GM18511 (cell line): ENCODE data around the gene PAK6.

Experiments
- ATAC-seq: cut with Tn5 transposase; IDR thresholded peaks from one replicate; pipeline ENCODE4 v1.9.1; 2021; ENCODE audit warnings: mild to moderate bottlenecking, moderate library complexity; ENCODE audit not compliant: unreplicated experiment

The PAK6 gene

DNA sequence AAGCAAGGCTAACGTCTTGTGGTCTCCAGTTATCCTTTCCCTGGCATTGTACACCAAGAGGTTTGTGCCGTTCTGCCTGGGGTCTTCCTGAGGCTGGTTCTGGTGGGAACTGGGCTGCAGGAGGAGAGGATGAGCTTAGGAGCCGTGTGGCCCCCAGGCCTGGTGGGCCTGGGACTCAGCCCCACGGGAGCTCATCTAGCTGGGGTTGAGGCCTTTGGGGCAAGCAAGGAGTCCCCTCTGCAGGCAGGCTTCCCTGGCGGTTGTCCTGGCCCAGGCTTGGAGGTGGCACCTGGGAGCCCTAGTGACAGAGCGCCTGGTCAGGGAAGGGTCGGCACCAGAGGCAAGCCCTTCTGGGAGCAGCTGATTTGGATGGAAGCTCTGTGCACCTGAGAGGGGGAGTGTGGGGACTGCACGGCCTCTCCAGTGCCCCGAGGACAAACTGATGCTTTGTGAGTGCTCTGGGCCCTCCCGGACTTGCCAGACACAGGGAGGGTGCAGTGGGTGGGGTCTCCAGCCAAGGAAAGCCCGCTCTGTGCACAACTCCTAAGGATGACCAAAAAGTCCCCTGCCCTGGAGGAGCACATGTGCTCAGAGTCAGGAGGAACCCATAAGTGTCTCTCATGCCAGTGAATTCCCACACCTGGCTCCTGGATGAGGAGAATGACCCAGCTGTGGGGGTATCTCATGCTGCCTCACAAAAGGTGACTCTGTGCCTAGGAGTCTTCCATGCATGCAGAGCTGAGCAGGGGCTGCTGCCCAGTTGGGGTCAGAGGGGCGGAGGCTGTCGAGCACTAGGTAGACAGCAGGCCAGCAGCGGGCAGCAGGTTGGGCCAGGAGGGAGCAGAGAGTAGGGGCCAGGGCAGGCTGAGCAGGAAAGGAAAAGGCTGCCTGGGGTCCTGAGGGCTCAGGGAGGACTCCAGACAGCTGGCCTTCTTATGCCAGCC, 2.7 kb downstream of the PAK6 start:
- no peak for ATAC-seq

DNA sequence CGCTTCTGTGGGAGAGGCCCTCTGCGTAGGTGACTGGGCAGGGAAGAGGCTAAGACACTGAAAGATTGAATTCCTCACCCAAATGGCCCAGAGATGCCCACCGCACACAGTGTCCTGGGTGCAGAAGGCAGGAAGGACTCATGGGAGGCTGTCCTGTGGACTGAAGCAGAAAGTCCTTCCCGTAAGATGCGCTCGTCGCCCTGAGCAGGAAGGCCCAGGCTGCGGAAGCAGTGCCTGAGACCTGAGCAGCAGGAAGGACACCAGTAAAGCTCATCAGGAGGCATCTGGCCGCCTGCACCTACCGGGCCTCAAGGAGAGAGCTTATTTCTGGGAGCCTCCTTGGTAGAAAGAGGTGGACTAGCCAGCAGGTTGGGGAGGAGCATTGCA, 3.3 kb downstream of the PAK6 start:
- no peak for ATAC-seq

DNA sequence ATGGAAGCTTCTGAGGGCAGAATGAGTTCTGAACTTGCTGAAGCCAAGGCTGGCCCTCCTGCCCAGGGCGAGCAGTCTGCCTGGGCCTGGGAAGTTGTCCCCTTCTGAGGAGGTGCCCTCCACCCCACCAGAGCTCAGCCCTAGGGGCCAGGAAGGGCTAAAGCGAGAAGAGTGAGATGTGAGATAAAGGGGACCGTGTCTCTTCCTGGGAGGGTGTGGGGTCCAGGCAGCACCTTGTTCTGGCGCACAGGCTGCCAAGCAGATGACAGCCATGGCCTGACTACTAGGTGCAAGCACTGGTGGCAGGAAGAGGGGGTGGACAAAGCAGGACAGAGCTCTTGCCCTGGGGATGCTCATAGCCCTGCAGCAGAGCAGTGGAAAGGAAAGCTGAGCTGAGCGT, 3.7 kb downstream of the PAK6 start:
- ATAC-seq = no peak

DNA sequence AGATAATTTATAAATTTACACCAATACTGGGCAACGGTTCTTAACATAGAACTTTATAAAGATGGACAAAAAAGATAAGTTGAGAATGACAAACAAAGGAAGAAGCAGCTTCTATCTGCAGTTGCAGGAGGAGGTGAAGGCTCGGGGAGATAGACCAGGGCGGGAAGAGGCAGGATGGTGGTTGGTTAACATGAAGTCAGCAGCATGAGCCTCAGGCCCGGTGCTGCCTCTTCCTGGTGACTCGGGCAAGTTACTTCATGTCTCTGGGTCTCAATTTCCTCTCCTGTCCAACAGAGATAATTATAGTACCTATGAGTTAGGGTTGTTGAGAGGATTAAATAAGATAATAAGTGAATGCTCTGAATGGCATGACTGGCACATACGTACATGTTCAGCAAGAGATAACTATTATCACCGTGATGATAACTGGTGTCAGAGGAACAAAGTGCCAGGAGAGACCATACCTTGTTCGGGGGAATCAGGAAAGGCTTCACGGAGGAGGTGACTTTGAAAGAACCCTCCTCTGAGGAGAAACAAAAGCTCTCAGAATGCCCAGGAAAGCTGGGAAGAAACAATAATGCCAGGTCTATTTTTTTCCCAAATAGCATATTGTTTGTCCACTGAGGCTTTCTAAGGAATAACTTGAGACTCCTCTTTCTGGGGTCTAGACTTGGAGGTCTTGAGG, 4.4 kb downstream of the PAK6 start:
- ATAC-seq = no peak

DNA sequence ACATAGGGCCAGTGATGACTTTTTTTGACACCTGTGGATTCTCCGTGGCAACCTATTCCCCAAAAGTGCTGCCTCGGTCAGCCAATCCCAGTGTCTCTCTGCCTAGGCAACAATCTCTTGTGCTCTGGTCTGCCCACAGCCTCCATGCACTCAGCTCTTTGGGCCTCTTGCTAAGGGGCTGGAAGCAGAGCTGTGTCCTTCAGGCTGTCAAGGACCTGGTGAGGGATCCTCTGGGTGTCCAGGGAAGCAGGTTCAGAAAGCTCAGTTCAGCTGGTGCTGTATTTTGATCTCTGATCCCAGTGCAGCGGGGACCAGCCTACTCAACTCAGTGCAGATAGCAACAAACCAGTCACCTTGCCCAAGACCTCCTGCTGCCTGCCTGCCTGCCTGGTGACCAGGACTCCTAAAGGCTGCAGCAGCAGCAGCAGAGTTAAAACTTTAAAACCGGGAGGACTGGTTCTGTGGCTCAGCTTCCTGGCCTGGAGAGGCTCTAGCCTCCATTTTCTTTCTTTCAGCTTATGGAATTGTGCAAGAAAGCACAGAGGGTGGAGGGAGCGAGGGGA, 6.2 kb downstream of the PAK6 start:
- ATAC-seq = no peak

DNA sequence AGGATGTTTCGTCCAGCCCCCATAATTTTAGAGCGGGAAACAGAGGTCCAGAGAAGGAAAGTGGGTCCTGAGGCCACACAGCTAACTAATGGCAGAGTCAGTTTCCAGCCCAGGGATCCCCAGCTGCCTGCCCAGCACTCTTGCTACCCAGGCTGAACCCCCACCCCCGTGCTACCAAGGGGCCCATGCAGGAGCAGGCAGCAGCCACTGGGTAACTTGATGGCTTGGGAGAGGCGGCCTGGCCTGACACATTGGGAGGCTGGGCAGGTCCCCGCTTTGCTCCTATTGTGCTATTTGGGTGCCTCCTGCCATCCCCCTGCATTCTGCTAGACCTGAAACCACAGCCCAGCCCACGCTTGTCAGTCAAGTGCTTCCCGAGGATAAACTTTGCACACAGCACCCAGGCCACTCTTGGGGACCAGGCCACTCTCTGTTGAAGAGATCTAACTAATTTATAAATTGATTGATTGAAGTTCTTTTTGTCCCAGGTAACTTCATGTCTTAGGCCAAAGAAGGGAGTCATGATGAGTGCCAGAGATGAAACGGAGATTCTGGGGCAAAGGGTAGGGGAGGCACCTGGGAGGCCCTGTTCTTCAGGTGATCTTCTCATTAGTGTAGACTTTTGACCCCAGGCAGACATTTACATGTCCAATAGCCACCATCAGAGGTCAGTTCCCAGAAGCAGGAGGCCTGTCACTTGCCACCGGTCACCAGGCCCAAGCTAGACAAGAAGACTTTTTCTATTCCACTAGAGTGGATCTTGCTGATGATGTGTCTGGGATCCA, 7.0 kb downstream of the PAK6 start:
- no peak for ATAC-seq

DNA sequence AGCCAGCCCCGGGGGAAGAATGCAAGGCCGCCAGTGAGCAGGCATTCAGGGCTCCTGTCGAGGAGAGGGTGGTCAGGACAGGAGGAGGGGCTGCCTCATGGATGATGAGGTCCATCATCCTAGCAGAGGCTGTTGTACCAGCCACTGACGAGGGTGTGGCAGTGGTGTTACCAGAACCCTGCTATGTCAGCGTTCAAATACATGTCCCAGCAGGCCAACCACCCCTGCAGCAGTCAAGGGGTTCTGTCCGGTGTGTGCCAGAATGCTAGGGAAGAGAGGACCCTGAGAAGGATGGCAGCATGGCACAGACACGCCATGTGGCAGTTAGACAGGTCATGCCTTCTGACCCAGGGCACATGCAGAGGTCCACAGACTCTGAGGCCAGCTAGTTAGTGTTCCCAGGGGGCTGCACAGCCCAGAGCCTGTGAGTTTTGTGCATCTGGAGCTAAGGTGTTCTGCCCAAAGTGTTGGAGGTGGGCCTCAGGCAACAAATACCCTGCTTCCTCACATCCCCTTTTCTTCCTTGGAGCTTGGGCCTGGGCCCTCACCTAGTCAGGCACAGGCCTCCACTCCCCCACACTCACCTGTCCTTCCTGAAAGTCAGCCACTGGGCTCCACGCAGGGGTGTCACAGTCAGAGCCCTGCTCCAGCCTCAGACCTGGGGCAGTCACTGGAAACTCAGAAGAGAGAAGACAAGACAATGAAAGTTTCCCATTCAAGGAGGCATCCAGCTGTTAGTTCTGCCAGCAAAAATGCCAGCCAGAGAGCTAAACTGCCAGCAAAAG, 7.8 kb downstream of the PAK6 start:
- no peak for ATAC-seq

DNA sequence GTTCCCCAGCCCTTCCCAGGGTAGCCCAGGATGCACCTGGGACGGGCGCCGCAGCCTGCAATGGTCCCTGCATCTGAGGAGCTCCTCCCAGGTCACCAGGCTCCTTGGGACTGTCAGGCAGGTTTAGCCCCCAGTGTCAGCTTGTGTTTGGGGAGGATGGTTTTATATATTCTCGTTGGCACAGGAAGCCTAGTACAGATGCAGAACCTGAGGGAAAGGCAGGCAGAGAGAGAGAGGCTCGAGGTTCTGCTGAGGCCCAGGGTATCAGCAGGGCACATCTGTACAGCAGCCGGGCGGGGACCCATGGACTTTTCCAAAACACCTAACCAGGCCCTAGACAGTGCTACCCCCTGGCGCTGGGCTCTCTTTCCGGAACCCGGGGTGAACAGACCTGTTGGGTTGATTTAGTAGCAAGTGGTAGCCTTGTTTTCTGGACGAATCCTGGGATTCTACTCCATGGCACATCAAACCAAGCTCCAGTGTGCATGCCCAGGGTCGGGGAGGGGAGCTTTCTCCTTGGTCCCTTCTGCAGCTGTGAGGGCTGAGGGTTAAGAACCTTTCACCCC, 8.6 kb downstream of the PAK6 start:
- ATAC-seq = no peak

DNA sequence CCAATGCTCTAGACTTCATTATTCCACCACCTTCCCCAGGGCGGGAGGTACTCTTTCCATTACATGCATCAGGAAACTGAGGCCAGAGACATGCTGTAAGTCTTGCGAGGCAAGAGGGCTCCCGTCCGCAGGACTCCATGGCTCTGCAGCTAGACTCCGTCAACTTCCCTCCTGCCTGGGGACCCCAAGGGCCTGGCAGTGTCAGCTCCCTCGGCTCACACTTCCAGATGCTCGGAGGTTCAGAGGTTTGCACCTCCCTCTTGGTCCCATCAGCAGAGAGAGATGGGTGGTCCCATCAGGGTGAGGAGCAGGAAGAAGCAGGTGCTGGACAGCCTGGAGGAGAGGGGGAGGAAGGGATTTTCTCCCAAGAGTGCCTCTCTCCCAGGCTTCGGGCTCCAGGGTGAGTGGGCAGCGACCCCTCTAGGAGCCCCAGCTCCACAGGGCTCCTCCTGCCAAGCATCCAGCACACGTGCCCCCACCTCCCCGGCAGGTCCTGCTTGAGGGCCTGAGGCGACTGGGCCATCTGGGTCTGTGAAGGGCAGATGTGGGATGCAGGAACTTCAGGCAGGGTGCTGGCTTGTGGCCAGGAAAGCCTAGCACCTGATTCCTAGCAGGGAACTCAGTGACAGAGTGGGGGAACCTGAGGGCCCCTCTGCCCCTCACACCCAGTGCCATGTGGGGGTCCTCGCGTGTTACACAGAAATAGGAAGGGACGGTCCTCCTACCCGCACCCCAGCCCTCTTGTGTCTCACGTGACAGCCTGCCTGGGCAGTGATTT, 9.3 kb downstream of the PAK6 start:
- no peak for ATAC-seq

DNA sequence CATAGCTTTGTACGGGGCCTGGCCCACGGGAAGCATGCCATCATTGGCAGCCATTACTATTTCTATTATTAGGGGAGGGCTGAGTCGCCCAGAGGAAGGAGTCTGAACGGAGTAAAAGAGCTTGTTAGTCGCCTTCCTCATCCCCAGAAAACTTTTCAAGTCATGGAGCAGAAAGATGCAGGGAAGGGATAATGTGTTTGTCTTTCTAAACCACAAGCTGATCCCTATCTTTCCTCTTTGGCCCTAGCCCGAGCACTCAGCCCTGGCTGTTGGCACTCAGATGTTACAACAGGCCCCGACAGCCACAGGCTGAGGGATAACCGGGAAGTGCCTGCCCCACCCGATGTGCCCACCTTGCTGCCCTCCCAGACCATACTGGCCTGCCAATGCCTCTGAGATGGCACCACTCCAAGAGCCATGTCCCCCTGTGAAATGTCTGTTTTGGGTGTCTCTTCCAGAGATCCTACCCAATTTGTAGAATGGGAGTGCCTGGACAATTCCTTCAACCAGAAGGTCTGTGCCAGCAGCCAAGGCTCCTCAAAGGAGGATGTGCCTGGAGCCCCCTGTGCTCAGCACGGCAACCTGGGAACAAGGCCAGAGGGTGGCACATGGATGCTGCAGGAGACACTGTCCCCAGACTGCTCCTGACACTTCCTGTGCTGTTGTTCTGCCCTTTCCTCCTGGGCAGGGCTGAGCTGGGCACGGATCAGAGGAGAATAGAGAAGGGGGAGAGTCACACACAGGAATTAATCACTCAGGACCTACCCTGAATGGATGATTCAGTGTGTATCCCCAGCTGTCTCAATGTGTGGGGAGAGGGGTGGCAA, 10.8 kb downstream of the PAK6 start:
- ATAC-seq = no peak

DNA sequence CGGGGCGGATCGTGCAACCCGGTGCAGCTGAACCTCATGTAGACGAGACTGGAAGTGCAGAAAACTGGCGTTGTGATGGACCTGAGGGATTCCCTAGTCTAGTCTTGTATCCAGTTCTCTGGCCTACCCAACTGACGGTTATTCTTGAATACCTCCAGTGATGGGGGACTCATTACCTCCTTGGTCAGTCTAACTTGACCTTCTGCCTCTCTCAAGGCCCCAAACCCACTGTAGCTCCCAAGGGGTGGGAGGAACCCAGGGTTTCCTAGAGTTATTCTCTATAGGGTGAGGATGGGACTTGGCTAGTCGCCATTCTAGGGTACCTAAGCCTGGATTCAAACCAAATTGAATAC, 11.4 kb downstream of the PAK6 start:
- ATAC-seq = no peak

DNA sequence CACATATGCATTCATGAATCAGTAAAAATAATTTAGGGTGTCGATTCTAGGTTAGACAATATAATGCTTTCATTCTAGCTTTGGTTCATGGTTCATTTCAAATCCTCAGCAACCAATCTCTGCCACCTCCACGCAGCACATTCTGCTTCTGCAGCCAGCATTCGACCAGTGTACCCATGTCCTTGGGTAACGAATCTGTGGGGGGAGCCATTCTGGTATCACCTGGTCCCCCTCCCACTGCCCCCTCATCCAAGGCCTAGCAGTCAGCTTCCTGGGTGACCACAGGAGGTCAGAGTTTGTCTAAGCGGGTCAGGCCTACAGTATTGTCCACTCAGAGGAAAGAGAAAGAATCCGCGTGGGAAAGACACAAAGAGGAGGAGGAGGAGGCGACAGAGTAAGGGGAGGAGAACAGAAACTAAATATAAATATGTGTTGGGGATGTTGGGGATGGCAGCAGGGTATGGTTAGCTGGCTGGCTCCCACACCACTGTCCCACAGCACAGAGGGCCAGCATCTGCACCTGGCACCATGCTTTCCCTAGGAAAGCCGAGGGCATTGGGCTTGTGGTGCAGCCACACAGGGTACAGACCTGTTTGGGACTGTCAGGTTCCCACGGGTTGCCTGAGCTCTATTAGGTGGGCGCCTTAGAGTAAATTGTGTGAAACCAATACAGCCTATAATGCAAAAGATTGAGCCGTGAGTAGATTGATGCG, 12.1 kb downstream of the PAK6 start:
- ATAC-seq = no peak

DNA sequence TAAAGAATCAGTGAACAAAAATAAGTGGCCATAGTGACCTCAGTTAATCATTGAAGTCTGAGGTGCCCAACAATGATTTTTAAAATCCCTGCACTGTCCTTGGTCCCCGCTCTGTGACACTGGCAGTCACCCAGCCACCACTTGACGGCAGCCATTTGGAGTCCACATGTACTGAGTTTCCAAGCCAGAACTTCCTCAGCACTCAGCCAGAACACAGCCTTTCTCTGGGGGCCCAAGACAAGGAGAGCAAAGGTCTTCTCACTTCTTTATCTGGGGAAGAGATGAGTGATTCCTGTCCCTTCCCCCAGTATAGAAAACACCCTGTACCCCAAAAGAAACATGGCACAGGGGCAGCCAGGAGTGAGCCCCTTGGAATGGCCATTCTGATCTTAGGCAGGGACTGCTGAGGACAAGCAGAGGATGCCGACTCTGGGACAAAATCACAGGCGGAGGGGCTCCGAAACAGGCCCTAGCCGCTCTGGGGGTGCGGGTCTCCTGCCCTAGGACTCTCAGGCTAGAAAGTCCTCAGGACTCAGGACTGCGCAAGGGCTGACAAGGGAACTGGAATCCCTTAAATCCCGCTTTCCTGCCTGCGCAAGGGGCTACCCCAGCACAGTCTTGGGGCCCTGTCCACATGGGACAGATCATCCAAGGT, 12.8 kb downstream of the PAK6 start:
- no peak for ATAC-seq

DNA sequence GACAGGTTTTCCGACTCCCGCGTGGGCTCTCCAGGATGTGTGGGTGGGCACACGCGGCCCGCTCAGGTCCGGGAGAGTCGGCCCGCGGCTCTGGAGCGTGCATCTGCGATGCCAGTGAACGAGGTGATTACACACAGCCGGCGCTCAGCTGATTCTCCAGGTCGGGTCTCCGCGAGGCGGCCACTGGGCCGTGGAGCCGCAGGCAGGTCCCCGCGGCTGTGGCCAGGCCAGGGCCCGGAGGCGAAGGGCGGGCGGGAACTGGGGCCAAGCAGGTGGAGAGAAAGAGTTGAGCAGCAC, 13.2 kb downstream of the PAK6 start:
- no peak for ATAC-seq

DNA sequence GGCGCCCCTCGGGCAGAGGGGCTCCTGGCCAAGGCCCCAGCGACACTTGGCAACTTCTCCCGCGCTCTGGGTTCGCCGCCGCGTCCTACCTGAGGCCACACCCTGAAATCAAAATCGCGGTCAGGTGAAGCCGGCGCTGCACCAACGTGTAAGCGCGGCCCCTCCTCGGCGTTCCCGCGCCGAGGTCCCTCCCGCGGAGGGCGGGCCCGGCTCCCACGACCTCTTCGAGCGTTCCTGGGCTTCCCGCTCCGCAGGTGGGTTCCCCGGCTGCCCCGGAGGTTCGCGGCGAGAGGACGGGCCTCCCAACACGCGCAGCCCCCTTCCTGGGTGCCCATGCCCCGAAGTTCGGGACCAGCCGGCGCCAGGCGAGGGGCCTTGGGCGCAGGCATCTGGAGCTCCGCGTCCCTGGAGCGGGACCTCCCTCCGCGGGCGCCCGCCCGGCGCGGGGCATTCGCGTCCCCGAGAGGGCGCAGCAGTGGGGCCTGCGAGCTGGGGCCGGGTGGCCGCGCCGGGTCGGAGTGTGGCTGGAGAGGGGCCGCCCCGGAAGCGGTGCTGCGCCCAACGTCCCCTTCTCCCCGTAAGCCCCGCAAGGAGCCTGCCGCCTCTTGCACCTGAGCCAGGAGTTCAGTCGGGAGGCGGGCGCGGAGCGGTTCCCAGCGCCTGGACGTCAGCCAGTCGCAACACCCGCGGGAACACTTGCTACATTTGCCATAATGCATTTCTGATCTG, 13.7 kb downstream of the PAK6 start:
- no peak for ATAC-seq

DNA sequence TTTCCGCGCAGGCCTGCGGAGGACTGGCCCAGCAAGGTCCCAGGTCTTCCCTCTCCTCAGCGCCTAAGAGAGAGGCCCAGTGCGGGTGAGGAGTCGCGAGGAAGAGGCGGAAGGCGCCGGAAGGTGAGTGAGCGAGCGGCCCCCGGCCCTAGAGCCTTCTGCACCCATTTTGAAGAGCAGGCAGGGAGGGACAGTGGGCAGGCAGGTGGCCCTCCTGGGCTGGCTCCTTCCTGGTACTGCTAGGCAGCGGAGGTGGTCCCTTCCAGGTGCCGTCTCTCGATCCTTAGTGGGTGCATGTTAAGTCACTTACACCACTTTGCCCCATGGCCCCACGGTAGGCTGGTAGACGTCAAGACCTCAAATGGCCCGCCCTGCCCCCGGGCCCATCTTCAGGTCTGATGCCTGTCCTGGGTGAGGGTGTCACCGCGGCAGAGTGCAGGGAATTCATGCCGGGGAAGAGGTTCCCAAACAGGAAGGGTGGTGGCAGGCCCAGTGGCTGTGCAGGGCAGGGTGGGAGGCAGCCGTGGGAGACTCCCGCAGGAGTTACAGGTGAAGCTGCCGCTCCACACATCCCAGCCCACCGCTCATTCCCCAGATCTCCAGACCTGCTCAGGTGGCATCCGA, 14.4 kb downstream of the PAK6 start:
- no peak for ATAC-seq

DNA sequence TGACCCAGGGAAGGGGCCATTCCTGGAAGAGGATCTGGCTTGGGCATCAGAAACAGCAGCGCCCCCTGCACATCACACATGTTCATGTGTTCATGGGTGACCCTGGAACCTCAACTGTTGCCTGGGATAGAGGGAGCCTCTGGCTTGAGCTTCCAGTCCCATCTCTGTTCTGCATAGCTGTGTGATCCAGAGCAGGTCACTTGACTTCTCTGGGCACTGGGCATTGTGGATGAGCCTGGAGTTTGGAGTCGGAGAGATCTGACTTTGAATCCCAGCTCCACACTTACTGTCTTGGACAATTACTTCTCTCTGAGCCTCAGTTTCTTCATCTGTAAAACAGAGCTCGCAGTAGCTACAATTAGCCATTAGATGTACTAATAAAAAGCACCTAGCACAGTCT, 15.6 kb downstream of the PAK6 start:
- no peak for ATAC-seq
